Sigmoid colon (tissue), 4 donors: ENCODE measurements around the gene BCO2.

Experiments used
- EP300 ChIP-seq, 4 donors: sonication (generic); formaldehyde crosslinking; IDR thresholded peaks; one replicate each; pipeline ENCODE4 v1.6.1; 2017; ENCODE audit warnings: antibody characterized with exemption in 4 of 4
- TF ChIP-seq, protein P1 (sequence below), 4 experiments: fragments of 450-650 bp in 3 of 4; fragments of 200-600 bp in 1 of 4; IDR thresholded peaks; one replicate each; pipeline ENCODE4 v1.5.1; 2016 to 2019; ENCODE audit warnings: antibody characterized with exemption in 4 of 4, mild to moderate bottlenecking in 3 of 4, moderate library complexity in 2 of 4

DNA sequence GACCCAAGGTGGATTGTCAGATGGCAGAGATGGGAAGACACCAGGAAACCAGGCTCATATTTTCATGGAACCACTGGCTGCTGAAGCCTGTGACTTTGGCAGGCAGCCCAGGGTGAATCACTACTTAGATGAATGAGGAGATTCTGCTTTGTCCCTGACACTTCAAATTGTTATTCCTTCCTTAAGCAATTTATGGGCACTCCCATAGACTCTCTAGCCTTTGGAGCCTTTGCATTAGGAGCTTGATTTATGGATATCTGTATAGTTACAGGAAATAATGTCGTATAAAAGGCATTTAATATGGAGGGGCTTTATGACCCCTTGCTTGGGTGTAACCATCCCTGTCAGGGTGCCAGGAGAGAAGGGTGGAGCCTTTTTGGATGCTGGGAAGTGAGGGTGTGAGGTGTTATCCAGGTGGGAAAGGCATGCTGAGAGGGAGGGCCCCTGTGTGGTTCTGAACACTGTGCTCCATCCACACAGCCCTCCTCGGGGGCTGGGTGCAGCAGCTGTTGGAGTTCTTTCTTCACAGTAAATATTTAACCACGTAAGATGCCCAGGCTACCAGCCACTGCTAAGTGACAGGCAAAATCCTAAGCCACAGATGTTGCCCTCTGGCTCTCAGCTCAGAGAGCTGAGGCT lies 46.7 kb upstream of the BCO2 start:
- TF ChIP-seq, protein P1, sequence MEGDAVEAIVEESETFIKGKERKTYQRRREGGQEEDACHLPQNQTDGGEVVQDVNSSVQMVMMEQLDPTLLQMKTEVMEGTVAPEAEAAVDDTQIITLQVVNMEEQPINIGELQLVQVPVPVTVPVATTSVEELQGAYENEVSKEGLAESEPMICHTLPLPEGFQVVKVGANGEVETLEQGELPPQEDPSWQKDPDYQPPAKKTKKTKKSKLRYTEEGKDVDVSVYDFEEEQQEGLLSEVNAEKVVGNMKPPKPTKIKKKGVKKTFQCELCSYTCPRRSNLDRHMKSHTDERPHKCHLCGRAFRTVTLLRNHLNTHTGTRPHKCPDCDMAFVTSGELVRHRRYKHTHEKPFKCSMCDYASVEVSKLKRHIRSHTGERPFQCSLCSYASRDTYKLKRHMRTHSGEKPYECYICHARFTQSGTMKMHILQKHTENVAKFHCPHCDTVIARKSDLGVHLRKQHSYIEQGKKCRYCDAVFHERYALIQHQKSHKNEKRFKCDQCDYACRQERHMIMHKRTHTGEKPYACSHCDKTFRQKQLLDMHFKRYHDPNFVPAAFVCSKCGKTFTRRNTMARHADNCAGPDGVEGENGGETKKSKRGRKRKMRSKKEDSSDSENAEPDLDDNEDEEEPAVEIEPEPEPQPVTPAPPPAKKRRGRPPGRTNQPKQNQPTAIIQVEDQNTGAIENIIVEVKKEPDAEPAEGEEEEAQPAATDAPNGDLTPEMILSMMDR (IDR thresholded peaks at IDR 0.05), result no peak
- TF ChIP-seq EP300 (IDR thresholded peaks at IDR 0.05), result no peak
